Fibroblast of villous mesenchyme (primary cell): ENCODE measurements around the gene TBCK. TPM values are rescaled to one million over a fixed set of nuclear protein-coding genes. Genes with fewer than 3 reads are reported as not detected.

ENCODE experiments used
- DNase-seq: peaks from one replicate; pipeline ENCODE4 v3.0.0-alpha.2; 2010; ENCODE audit warnings: low read depth
- H3K4me3 ChIP-seq: 2 replicates; pipeline ENCODE4 v1.5.1; 2011; ENCODE audit warnings: low read depth, mild to moderate bottlenecking, low read length
- CTCF ChIP-seq: IDR thresholded peaks from 2 replicates; pipeline ENCODE4 v1.5.1; 2012; ENCODE audit warnings: low read depth, mild to moderate bottlenecking, low read length; ENCODE audit not compliant: insufficient read depth
- total RNA-seq: library from RNA; depleted of rRNA; stranded (reverse); fragments of >200 nt; gene quantifications from 2 replicates; pipeline ENCODE4 v1.2.3, GENCODE V29; 2012

The TBCK gene
- total RNA-seq, 1 donor, result 80.3 TPM

DNA sequence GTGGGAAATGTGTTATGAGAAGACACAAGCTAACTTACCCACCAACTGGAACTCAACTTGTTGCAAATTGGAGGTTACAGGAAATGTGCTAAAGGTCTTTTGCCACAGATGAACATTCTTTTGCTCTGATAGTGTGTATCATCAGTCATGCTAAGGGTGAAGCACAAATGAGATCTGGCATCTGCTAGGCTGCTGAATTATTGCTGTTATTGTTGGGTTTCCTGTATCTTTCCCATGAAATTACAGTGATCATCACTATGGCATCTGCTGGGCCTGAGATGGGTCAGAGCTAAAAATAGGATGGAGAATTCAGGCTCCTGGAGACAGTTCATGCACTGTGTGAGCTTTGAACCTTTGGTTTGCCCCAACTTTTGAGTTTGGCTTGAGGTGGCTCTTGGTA, 296.2 kb downstream of the TBCK start:
- DNase-seq, result peak; percentile 27
- no peak overlapping the region for H3K4me3 ChIP-seq
- no peak for TF ChIP-seq CTCF

DNA sequence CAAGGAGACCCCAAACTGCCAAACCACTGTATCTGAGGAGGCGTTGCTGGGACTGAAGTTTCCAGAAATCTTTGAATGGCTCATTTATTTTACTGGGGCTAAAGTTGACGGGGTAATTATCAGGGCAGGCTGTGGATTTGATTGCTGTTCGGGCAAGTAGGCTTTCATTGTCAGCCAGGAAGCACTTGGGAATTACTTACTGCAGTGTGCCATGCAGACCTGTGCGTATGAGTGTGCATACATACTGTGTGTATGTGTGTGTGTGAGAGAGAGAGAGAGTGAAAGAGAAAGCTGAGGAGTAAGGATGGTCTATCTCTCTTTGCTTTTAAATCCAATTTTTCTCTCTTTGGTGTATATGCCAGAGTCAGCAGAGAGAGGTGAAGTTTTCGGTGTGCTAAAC, 298.0 kb downstream of the TBCK start:
- H3K4me3 ChIP-seq, result no peak overlapping the region
- no peak for TF ChIP-seq CTCF
- DNase-seq, result no peak

DNA sequence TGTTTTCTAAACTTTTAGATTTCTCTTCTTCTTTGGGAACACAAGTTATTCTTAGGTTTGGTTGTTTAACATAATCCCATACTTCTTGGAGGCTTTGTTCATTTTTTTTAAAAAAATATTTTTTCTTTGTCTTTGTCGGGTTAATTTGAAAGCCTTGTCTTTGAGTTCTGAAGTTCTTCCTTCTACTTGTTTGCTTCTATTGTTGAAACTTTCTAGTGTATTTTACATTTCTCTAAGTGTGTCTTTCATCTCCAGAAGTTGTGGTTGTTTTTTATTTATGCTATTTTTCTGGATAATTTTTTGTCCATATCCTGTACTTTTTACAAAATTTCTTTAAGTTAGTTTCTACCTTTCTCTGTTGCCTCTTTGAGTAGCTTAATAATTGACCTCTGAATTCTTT, 304.6 kb downstream of the TBCK start:
- H3K4me3 ChIP-seq, result no peak overlapping the region
- DNase-seq, result no peak
- no peak for TF ChIP-seq CTCF

DNA sequence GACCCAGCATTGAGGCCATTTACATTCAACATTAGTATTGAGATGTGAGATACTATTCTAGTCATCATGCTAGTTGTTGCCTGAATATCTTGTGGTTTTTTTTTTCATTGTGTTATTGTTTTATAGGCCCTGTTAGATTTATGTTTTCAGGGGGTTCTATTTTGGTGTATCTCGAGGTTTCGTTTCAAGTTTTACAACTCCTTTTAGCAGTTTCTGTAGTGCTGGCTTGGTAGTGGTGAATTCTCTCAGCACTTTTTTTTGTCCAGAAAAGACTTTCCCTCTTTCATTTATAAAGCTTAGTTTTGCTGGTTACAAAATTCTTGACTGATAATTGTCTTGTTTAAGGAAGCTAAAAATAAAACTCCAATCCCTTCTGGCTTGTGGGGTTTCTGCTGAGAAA, 305.2 kb downstream of the TBCK start:
- H3K4me3 ChIP-seq, result no peak overlapping the region
- no peak for TF ChIP-seq CTCF
- no peak for DNase-seq

DNA sequence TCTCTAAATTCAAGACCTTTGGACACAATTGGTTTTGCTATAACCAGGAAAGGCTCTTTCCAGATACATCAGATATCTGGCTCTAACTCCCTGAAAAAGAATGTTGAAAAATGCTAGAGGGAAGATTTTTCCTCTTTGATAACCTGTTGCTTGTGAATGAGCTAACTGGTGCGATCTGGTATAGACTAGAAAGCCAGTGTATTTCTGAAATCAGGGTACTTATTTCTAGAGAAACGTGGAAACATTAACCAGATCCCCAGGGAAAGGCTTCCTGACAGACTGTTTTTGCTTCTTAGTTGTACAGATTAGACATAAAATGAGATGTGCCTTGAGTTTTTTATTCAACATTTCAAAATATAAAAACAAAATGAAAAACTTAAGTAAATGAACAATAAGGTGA, 313.0 kb downstream of the TBCK start:
- H3K4me3 ChIP-seq, result no peak overlapping the region
- TF ChIP-seq CTCF, result no peak
- DNase-seq, result no peak

DNA sequence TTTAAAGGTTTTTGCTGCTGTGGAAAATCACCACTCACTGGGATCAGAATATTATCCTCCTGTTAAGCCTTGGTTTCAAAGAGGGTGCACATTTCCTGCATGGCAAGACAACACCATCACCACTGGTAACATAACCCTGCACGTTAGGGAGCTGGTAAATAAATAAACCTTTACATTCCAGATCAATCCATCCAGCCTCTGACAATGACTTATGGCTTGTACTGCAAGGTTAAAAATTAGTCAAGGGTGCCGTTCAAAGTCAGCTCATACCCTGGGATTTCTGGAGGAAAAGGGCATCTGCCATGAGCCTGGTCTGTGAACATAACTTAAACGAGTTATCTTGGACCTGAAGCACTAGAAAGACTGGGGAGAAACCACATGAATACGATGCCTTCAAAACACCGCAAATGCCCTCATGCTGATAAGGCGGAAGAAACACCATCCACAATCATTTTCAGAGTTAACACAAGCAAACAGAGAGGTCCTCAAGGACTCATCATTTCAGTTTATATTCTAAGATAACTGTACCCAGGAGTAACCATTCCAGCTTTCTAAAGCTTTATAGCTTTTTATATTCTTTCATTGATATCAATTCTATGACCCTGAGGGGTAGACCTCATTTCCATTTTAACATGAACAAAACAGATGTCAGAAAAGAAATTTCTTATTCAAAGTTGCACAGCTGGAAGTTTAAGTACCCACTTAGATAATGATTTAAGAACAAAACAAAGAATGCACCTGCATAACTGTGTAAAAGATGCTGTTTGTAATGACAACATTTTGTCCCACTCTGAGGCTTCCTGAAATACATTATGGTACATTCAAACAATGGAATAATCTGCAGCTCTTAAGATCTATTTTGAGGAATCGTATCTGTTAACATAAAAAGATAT, 317.6 kb downstream of the TBCK start:
- no peak for DNase-seq
- H3K4me3 ChIP-seq, result peak overlapping the region; percentile 23
- no peak for TF ChIP-seq CTCF

DNA sequence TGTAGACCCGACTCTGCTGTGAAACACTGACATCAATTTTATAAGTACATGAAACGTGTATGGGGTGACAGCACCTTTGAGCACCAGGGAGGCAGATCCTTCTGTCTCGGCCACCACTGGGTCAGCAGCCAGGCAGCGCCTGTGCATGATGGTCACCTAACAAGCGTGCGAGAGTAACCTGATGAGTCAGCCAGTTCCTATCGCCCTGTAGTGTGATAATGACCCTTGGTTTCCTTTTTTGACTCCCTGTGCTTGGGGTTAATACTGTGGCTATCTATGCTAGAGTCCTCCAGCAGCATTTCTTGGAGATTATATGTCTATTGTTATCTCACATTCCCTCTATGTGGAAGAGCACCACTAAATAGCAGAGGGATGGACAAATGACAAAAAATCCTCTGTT, 319.2 kb downstream of the TBCK start:
- no peak for DNase-seq
- TF ChIP-seq CTCF, result no peak
- H3K4me3 ChIP-seq, result no peak overlapping the region
